Calu3 (cell line): ENCODE data around the gene NLRP4. TPM values are rescaled to one million over a fixed set of nuclear protein-coding genes. Genes with fewer than 3 reads are reported as not detected.

Experiments used
- BruUV-seq: library from RNA; stranded (reverse); fragments of 400-500 nt; replicated peaks from 2 replicates; lab custom pipeline; 2021; lab: Mats Ljungman, UMichigan
- CTCF ChIA-PET: fragments of 300-600 bp; sonication (Branson Sonifier 250); formaldehyde crosslinking; loops from one replicate; lab custom pipeline; 2022; ENCODE audit warnings: antibody characterized with exemption; lab: Charles Lee
- DNase-seq: peaks from one replicate; pipeline ENCODE4 v3.0.0; 2022
- H3K27ac Mint-ChIP-seq: one replicate; pipeline ENCODE4 v1.8.0; 2022; ENCODE audit warnings: mixed read lengths; ENCODE audit not compliant: unreplicated experiment
- H3K27me3 Mint-ChIP-seq: one replicate; pipeline ENCODE4 v1.8.0; 2022; ENCODE audit warnings: mixed read lengths; ENCODE audit not compliant: unreplicated experiment
- H3K36me3 Mint-ChIP-seq: one replicate; pipeline ENCODE4 v1.8.0; 2022; ENCODE audit warnings: mild to moderate bottlenecking, moderate library complexity, mixed read lengths; ENCODE audit not compliant: insufficient read depth, unreplicated experiment
- H3K4me1 Mint-ChIP-seq: one replicate; pipeline ENCODE4 v1.8.0; 2022; ENCODE audit warnings: mild to moderate bottlenecking, low read depth, mixed read lengths; ENCODE audit not compliant: unreplicated experiment
- H3K4me3 Mint-ChIP-seq: one replicate; pipeline ENCODE4 v1.8.0; 2022; ENCODE audit warnings: mild to moderate bottlenecking, low read depth, moderate library complexity, mixed read lengths; ENCODE audit not compliant: unreplicated experiment
- H3K9me3 Mint-ChIP-seq: one replicate; pipeline ENCODE4 v1.8.0; 2022; ENCODE audit warnings: low read depth, mixed read lengths; ENCODE audit not compliant: unreplicated experiment
- CTCF ChIP-seq: fragments of 200-600 bp; IDR thresholded peaks from one replicate; pipeline ENCODE4 v1.8.0; 2022; ENCODE audit warnings: antibody characterized with exemption; ENCODE audit not compliant: unreplicated experiment
- intact Hi-C: fragments of 100-400 bp; cut with micrococcal nuclease; formaldehyde crosslinking; loops from one replicate; pipeline ENCODE4 v1.10.0; 2022; ENCODE audit not compliant: unreplicated experiment
- total RNA-seq: library from RNA; stranded (reverse); gene quantifications from 2 replicates; pipeline ENCODE4 v1.2.3, GENCODE V29; 2022

Gene NLRP4
- total RNA-seq, 1 experiment from 2014 or later, result not detected

GRCh38 chr19:55809381-55810058 is 26.8 kb upstream of the NLRP4 start:
- H3K4me3 Mint-ChIP-seq, result no peak overlapping the region
- peak; percentile 56 for DNase-seq
- no peaks in the 10 kb centered on the region for H3K4me1 Mint-ChIP-seq
- no peak for TF ChIP-seq CTCF
- H3K27me3 Mint-ChIP-seq, result peaks cover 9% of the 10 kb centered on the region
- BruUV-seq, result no TSS peak
- intact Hi-C loops, result loop anchor here (10.0 kb wide), 2 partner anchors 125 to 155 kb away; partner anchors contain the start of gene U2AF2
- no peak overlapping the region for H3K27ac Mint-ChIP-seq
- H3K36me3 Mint-ChIP-seq, result no peaks in the 10 kb centered on the region
- CTCF ChIA-PET, result interaction anchor here (0.5 to 1.7 kb wide), 7 partner anchors 31 to 512 kb away, joined by 3 to 8 read pairs (median 3); no protein-coding TSS in a partner anchor
- peaks cover 7% of the 10 kb centered on the region for H3K9me3 Mint-ChIP-seq

GRCh38 chr19:55811340-55811739 is 25.0 kb upstream of the NLRP4 start:
- no peak for TF ChIP-seq CTCF
- CTCF ChIA-PET, result interaction anchor here (1.5 kb wide), 1 partner anchor 154 kb away, joined by 3 read pairs; no protein-coding TSS in a partner anchor
- BruUV-seq, result no TSS peak
- no peaks in the 10 kb centered on the region for H3K36me3 Mint-ChIP-seq
- no peaks in the 10 kb centered on the region for H3K4me1 Mint-ChIP-seq
- H3K4me3 Mint-ChIP-seq, result no peak overlapping the region
- peaks cover under 1% of the 10 kb centered on the region for H3K27me3 Mint-ChIP-seq
- no peak overlapping the region for H3K27ac Mint-ChIP-seq
- no peak for DNase-seq
- intact Hi-C loops, result no loop called here
- peaks cover 10% of the 10 kb centered on the region for H3K9me3 Mint-ChIP-seq

GRCh38 chr19:55812449-55812848 is 23.9 kb upstream of the NLRP4 start:
- no TSS peak for BruUV-seq
- intact Hi-C loops, result no loop called here
- Mint-ChIP-seq H3K36me3 (no peaks in the 10 kb centered on the region), H3K4me1 (no peaks in the 10 kb centered on the region), H3K27me3 (no peaks in the 10 kb centered on the region), H3K9me3 (peaks cover 3% of the 10 kb centered on the region), H3K27ac (no peak overlapping the region), H3K4me3 (no peak overlapping the region)
- DNase-seq, result no peak
- no peak for TF ChIP-seq CTCF
- CTCF ChIA-PET, result no interaction called here

GRCh38 chr19:55813906-55814305 is 22.4 kb upstream of the NLRP4 start:
- intact Hi-C loops, result no loop called here
- BruUV-seq, result no TSS peak
- no peak for TF ChIP-seq CTCF
- CTCF ChIA-PET, result no interaction called here
- no peak for DNase-seq
- H3K27me3 Mint-ChIP-seq, result peaks cover 12% of the 10 kb centered on the region
- H3K27ac Mint-ChIP-seq, result no peak overlapping the region
- no peaks in the 10 kb centered on the region for H3K4me1 Mint-ChIP-seq
- H3K36me3 Mint-ChIP-seq, result no peaks in the 10 kb centered on the region
- peaks cover 3% of the 10 kb centered on the region for H3K9me3 Mint-ChIP-seq
- no peak overlapping the region for H3K4me3 Mint-ChIP-seq
